ENCODE measurements around the gene LIN7A.

The LIN7A gene

DNA sequence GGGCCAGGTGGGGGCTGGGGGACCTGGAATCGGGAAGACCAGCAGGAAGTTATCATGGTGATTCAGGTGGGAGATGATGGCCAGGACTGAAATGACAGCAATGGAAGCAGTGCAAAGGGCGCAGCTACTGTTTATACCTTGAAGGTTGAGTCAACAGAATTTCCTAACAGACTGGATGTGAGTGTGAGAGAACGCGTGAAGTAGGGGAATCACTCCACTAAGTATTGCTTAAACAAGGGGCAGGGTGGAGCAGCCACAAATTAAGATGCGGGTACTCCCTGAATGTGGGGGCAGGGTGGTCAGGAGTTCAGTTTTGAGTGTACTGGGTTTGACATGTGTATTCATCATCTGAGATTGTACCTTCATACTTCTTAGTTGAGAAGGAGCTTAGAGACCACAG is 175.9 kb downstream of the LIN7A start:
- Histone ChIP-seq H3K9ac (ENCODE audit: low read depth, low read length) (no peak overlapping the region), H3K4me1 (ENCODE audit: insufficient read depth, low read length) (0 out of 2 replicates have a peak, but pooled peaks cover 9% of the 10 kb centered on the region), H3K9me3 (ENCODE audit: control insufficient read depth, insufficient read depth, low read length) (no peaks in the 10 kb centered on the region), H3K36me3 (ENCODE audit: insufficient read depth, low read length) (no peaks in the 10 kb centered on the region)

GRCh38 chr12:80756875-80757274 is 180.9 kb downstream of the LIN7A start:
- Histone ChIP-seq H3K4me1 (ENCODE audit: insufficient read depth, low read length) (no peaks in the 10 kb centered on the region), H3K9ac (ENCODE audit: low read depth, low read length) (no peak overlapping the region), H3K36me3 (ENCODE audit: insufficient read depth, low read length) (no peaks in the 10 kb centered on the region), H3K9me3 (ENCODE audit: control insufficient read depth, insufficient read depth, low read length) (no peaks in the 10 kb centered on the region)

- no peak overlapping the region for H3K9ac ChIP-seq (ENCODE audit: low read depth, low read length)
- H3K9me3 ChIP-seq (ENCODE audit: control insufficient read depth, insufficient read depth, low read length), result no peaks in the 10 kb centered on the region
- no peaks in the 10 kb centered on the region for H3K36me3 ChIP-seq (ENCODE audit: insufficient read depth, low read length)
- no peaks in the 10 kb centered on the region for H3K4me1 ChIP-seq (ENCODE audit: insufficient read depth, low read length)
These were observed 183.5 kb downstream of the LIN7A start for GRCh38 chr12:80754274-80754673.

DNA sequence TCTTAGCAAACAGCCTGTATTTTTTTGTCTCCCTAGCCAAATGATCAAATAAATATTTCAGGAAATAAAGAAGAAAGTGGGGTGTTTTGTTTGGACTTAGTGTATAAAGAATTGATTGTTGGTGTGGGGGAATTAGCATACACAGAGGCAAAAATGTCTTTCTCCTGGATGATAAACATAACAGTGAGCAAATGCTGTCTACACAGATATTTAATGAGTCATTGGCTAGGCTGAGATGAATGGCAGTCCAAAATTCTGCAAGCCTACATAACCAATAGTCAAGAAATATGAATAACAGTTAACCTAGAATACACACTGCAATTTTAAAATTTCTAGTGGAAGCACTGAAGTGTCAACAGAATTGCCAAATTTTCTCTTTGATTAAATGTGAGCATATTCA is 185.3 kb downstream of the LIN7A start:
- H3K9me3 ChIP-seq (ENCODE audit: control insufficient read depth, insufficient read depth, low read length), result no peaks in the 10 kb centered on the region
- no peak overlapping the region for H3K9ac ChIP-seq (ENCODE audit: low read depth, low read length)
- no peaks in the 10 kb centered on the region for H3K36me3 ChIP-seq (ENCODE audit: insufficient read depth, low read length)
- H3K4me1 ChIP-seq (ENCODE audit: insufficient read depth, low read length), result no peaks in the 10 kb centered on the region

- no peaks in the 10 kb centered on the region for H3K9me3 ChIP-seq (ENCODE audit: control insufficient read depth, insufficient read depth, low read length)
- H3K36me3 ChIP-seq (ENCODE audit: insufficient read depth, low read length), result no peaks in the 10 kb centered on the region
- no peak overlapping the region for H3K9ac ChIP-seq (ENCODE audit: low read depth, low read length)
- no peaks in the 10 kb centered on the region for H3K4me1 ChIP-seq (ENCODE audit: insufficient read depth, low read length)
These were observed 188.3 kb downstream of the LIN7A start for GRCh38 chr12:80749456-80749855.

DNA sequence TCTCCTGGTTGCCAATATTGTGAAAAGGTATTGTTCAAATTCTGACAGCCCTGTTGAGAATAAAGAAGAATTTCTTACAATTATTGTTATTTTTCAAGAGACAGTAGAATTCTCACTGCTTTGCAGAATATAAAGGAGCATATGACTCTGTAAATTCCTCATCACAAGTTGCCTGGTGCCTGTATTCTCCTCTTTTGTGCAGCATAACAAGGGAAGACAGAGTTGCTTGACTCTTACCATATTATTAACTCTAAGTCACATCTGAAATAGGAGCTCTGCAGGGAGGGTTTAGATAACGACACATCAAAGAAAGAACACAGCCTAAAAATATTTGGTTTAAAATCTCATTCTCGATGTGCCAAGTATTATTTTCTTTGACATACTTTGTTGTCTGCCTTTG is 189.9 kb downstream of the LIN7A start:
- Histone ChIP-seq H3K9me3 (ENCODE audit: control insufficient read depth, insufficient read depth, low read length) (no peaks in the 10 kb centered on the region), H3K9ac (ENCODE audit: low read depth, low read length) (no peak overlapping the region), H3K36me3 (ENCODE audit: insufficient read depth, low read length) (no peaks in the 10 kb centered on the region), H3K4me1 (ENCODE audit: insufficient read depth, low read length) (no peaks in the 10 kb centered on the region)

DNA sequence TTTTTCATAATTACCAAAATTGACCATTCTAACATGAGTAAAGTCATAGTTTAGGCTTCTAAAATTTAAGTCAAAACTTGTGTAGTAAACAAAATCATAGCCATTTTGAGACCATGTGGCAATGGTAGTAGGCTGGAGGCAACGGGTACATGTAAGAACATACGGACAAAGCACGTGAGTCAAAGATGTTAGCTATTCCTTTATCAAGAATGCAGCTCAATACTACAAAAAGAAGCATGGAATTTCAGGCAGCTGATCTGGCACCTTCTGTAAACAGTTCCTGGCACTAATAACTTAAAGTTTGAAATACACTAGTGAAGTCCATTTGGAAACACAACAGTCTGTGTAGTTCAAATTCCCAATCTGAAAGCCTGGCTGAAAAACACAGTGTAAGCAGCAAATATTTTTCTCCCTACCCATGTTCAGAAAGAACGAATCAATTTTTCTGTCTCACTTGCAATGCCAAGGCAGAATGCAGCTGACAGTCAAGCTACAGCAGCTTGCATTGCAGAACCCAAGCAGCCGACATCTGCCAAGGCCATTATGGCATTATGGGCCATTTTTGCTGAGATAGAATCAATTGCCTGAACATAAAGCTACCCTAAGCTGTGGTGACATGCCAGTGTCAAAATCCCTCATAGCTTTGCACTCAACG is 191.8 kb downstream of the LIN7A start:
- no peaks in the 10 kb centered on the region for H3K9me3 ChIP-seq (ENCODE audit: control insufficient read depth, insufficient read depth, low read length)
- H3K9ac ChIP-seq (ENCODE audit: low read depth, low read length), result no peak overlapping the region
- H3K36me3 ChIP-seq (ENCODE audit: insufficient read depth, low read length), result no peaks in the 10 kb centered on the region
- H3K4me1 ChIP-seq (ENCODE audit: insufficient read depth, low read length), result no peaks in the 10 kb centered on the region
